DND-41 (cell line): Measurements from ENCODE around the gene GRHPR.

Experiments
- CTCF ChIP-seq: IDR thresholded peaks from 2 replicates; pipeline ENCODE4 v1.5.1; 2012; ENCODE audit warnings: borderline replicate concordance, low read length, moderate library complexity, mild to moderate bottlenecking; ENCODE audit not compliant: poor library complexity, severe bottlenecking; ENCODE audit errors: extremely low read depth
- EZH2 ChIP-seq: IDR thresholded peaks from 3 replicates; pipeline ENCODE4 v1.6.1; 2012; ENCODE audit warnings: borderline replicate concordance, low read depth, mild to moderate bottlenecking, moderate library complexity, low read length, inconsistent platforms; ENCODE audit not compliant: severe bottlenecking

GRCh38 chr9:37454238-37454637 is 31.7 kb downstream of the GRHPR start:
- no peak for TF ChIP-seq CTCF
- TF ChIP-seq EZH2, result no peak
